Muscle of leg (tissue), 11 donors: ENCODE results near the gene TMEM269. TPM values are rescaled to one million over a fixed set of nuclear protein-coding genes. Genes with fewer than 3 reads are reported as not detected.

Experiments
- DNase-seq: peaks from one replicate; pipeline ENCODE4 v3.0.0; 2013
- H3K27ac ChIP-seq: one replicate; pipeline ENCODE4 v1.5.1; 2013; ENCODE audit warnings: mild to moderate bottlenecking, low read length, control low read depth
- H3K27me3 ChIP-seq: one replicate; pipeline ENCODE4 v1.6.1; 2013; ENCODE audit warnings: low read length; ENCODE audit not compliant: control insufficient read depth, insufficient read depth
- H3K36me3 ChIP-seq: one replicate; pipeline ENCODE4 v1.6.1; 2013; ENCODE audit warnings: low read length; ENCODE audit not compliant: control insufficient read depth, insufficient read depth
- H3K4me1 ChIP-seq: one replicate; pipeline ENCODE4 v1.6.1; 2013; ENCODE audit warnings: low read length; ENCODE audit not compliant: control insufficient read depth, insufficient read depth
- H3K4me3 ChIP-seq: one replicate; pipeline ENCODE4 v1.5.1; 2013; ENCODE audit warnings: low read length, control low read depth
- H3K9me3 ChIP-seq: replicated peaks from 2 replicates; pipeline ENCODE4 v1.6.1; 2013; ENCODE audit warnings: low read depth, low read length; ENCODE audit not compliant: control insufficient read depth
- WGBS: methylation state at CpG from one replicate; pipeline ENCODE4 v1.1.5; 2013; ENCODE audit warnings: missing lambda C conversion rate; ENCODE audit not compliant: insufficient coverage; 5-methylcytosine and 5-hydroxymethylcytosine counted together
- polyA plus RNA-seq, 8 donors: library from polyadenylated mRNA; unstranded; fragments of 120-200 nt; gene quantifications; one replicate each; pipeline versions ENCODE4 v1.2.1 to v1.2.3, GENCODE V29; 2013; ENCODE audit warnings: inconsistent platforms in 1 of 8, low replicate concordance in 1 of 8; ENCODE audit not compliant: insufficient read length in 8 of 8, insufficient read depth in 1 of 8
- total RNA-seq: library from RNA; stranded (reverse); fragments of 120-200 nt; gene quantifications from one replicate; pipeline ENCODE4 v1.2.4, GENCODE V29; 2013

Gene TMEM269
- total and polyA plus RNA-seq, 9 donors: 0.18 to 1.2 (median 0.80) TPM

- 72% methylated on average over 6 of the region's 9 CpGs for WGBS
- Histone ChIP-seq H3K4me3 (no peak overlapping the region), H3K36me3 (peaks cover 68% of the 10 kb centered on the region)
These were observed 25.7 kb upstream of the TMEM269 start for GRCh38 chr1:42759114-42759513.

GRCh38 chr1:42761567-42761966 lies 23.2 kb upstream of the TMEM269 start:
- H3K36me3 ChIP-seq: peaks cover 45% of the 10 kb centered on the region
- DNase-seq: no peak
- no peak overlapping the region for H3K4me3 ChIP-seq
- H3K4me1 ChIP-seq: peaks cover 9% of the 10 kb centered on the region
- no peaks in the 10 kb centered on the region for H3K9me3 ChIP-seq
- H3K27me3 ChIP-seq: no peaks in the 10 kb centered on the region
- no CpG with 5 or more reads among the region's 4 CpGs for WGBS
- no peak overlapping the region for H3K27ac ChIP-seq

More at GRCh38 chr1:42759114-42759513, 25.7 kb upstream of the TMEM269 start:
- no peak for DNase-seq
- H3K4me1 ChIP-seq: peaks cover under 1% of the 10 kb centered on the region
- H3K27ac ChIP-seq: no peak overlapping the region
- no peaks in the 10 kb centered on the region for H3K9me3 ChIP-seq
- no peaks in the 10 kb centered on the region for H3K27me3 ChIP-seq

GRCh38 chr1:42762269-42762668 lies 22.5 kb upstream of the TMEM269 start:
- Histone ChIP-seq H3K36me3 (peaks cover 38% of the 10 kb centered on the region), H3K27ac (no peak overlapping the region), H3K4me3 (no peak overlapping the region), H3K4me1 (peaks cover 9% of the 10 kb centered on the region), H3K27me3 (no peaks in the 10 kb centered on the region), H3K9me3 (no peaks in the 10 kb centered on the region)
- no peak for DNase-seq
- no CpG with 5 or more reads among the region's 5 CpGs for WGBS

- WGBS: 0% methylated on average over 1 of the region's 7 CpGs
- Histone ChIP-seq H3K27me3 (no peaks in the 10 kb centered on the region), H3K36me3 (peaks cover 20% of the 10 kb centered on the region), H3K9me3 (no peaks in the 10 kb centered on the region), H3K4me1 (peaks cover 11% of the 10 kb centered on the region), H3K4me3 (peak overlapping the region; percentile 100), H3K27ac (peak overlapping the region; percentile 93)
- no peak for DNase-seq
These were observed 19.5 kb upstream of the TMEM269 start for GRCh38 chr1:42765269-42765668.

GRCh38 chr1:42765832-42766740 lies 18.7 kb upstream of the TMEM269 start:
- Histone ChIP-seq H3K9me3 (no peaks in the 10 kb centered on the region), H3K4me1 (peaks cover 11% of the 10 kb centered on the region), H3K36me3 (peaks cover 14% of the 10 kb centered on the region), H3K4me3 (peak overlapping the region; percentile 100), H3K27ac (peak overlapping the region; percentile 93), H3K27me3 (no peaks in the 10 kb centered on the region)
- under 1% methylated on average over 33 of the region's 44 CpGs for WGBS
- DNase-seq: peak; percentile 83

GRCh38 chr1:42766741-42767509 lies 17.9 kb upstream of the TMEM269 start, which contains the start of the genes C1orf50 and P3H1:
C1orf50 (plus strand) TSS chr1:42767249; CDS start chr1:42767312, 63 bp downstream.
P3H1 (minus strand) TSS chr1:42767028; CDS start chr1:42766971, 57 bp downstream.
- peak within 1 kb of the TSS; percentile 93 for H3K27ac ChIP-seq
- H3K4me1 ChIP-seq: peaks cover 11% of the 10 kb centered on the region
- under 1% methylated on average over 77 of the region's 82 CpGs for WGBS
- peaks cover 12% of the 10 kb centered on the region for H3K36me3 ChIP-seq
- H3K4me3 ChIP-seq: peak within 1 kb of the TSS; percentile 100
- no peaks in the 10 kb centered on the region for H3K27me3 ChIP-seq
- peak; percentile 100 for DNase-seq
- no peaks in the 10 kb centered on the region for H3K9me3 ChIP-seq

- Histone ChIP-seq H3K27me3 (no peaks in the 10 kb centered on the region), H3K9me3 (no peaks in the 10 kb centered on the region), H3K27ac (peak overlapping the region; percentile 91), H3K4me1 (peaks cover 11% of the 10 kb centered on the region), H3K36me3 (peaks cover 8% of the 10 kb centered on the region), H3K4me3 (peak overlapping the region; percentile 100)
- WGBS: under 1% methylated on average over 16 of the region's 23 CpGs
- DNase-seq: no peak
These were observed 17.2 kb upstream of the TMEM269 start for GRCh38 chr1:42767510-42768000.

- no peaks in the 10 kb centered on the region for H3K9me3 ChIP-seq
- peaks cover 7% of the 10 kb centered on the region for H3K36me3 ChIP-seq
- H3K27ac ChIP-seq: no peak overlapping the region
- no CpG with 5 or more reads among the region's 2 CpGs for WGBS
- DNase-seq: no peak
- H3K27me3 ChIP-seq: no peaks in the 10 kb centered on the region
- H3K4me3 ChIP-seq: peak overlapping the region; percentile 100
- H3K4me1 ChIP-seq: peaks cover 11% of the 10 kb centered on the region
These were observed 16.6 kb upstream of the TMEM269 start for GRCh38 chr1:42768172-42768571.

GRCh38 chr1:42769811-42770210 lies 15.0 kb upstream of the TMEM269 start:
- no CpG with 5 or more reads among the region's 3 CpGs for WGBS
- no peaks in the 10 kb centered on the region for H3K27me3 ChIP-seq
- no peak overlapping the region for H3K4me3 ChIP-seq
- no peaks in the 10 kb centered on the region for H3K9me3 ChIP-seq
- peaks cover 4% of the 10 kb centered on the region for H3K4me1 ChIP-seq
- H3K27ac ChIP-seq: no peak overlapping the region
- peaks cover 18% of the 10 kb centered on the region for H3K36me3 ChIP-seq
- DNase-seq: no peak

- Histone ChIP-seq H3K9me3 (no peaks in the 10 kb centered on the region), H3K4me1 (no peaks in the 10 kb centered on the region), H3K27me3 (no peaks in the 10 kb centered on the region), H3K36me3 (peaks cover 48% of the 10 kb centered on the region), H3K4me3 (no peak overlapping the region), H3K27ac (no peak overlapping the region)
- WGBS: no CpG with 5 or more reads among the region's 2 CpGs
- DNase-seq: no peak
These were observed 11.4 kb upstream of the TMEM269 start for GRCh38 chr1:42773420-42773819.
